ENCODE results near the gene BMPER.

BMPER gene

GRCh38 chr7:34066411-34066810 lies 161.1 kb downstream of the BMPER start:
- TF ChIP-seq ZFX (IDR thresholded peaks at IDR 0.05) (no peak), CTCF (conservative IDR thresholded peaks at IDR 0.05) (no peak)
- H3K27ac ChIP-seq, result no peak overlapping the region

DNA sequence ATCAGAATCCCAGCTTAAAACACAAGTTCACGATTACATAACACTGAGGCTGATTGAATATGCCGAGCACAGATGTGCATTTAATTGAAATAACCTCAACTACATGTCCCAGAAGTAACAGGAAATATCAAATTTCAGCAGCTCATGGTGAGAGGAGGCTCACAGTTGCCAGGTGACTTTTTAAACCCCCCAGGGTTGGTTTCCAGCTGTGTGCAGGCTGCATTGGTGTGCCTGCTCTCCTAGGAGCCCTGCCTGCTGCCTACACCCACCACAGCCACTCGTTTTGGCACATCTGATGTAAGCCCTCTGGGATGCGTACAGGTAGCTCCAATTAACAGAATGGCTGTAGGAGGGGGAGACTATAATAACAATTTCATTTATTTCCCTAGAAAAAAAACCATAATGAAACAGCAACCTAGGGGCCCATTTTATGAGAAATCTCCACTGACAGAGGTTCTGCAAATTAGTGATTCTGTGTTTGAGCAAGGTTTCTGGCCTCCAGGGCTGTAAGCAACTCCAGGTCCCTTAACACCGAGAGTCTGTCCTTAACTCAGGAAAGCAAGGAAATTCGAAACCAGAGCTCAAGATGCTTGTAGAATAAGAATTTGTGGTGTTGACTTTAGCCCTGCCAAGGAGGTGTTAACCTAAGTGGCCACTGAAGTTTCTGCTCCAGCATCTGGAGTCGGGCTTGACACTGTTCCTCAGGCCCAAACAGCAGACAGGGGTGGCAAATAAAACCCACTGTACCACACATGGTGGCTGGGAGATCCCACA lies 161.9 kb downstream of the BMPER start:
- TF ChIP-seq ZFX (IDR thresholded peaks at IDR 0.05), result no peak
- no peak for TF ChIP-seq CTCF (conservative IDR thresholded peaks at IDR 0.05)
- no peak overlapping the region for H3K27ac ChIP-seq

GRCh38 chr7:34069676-34070075 lies 164.3 kb downstream of the BMPER start:
- TF ChIP-seq CTCF (conservative IDR thresholded peaks at IDR 0.05), result no peak
- no peak for TF ChIP-seq ZFX (IDR thresholded peaks at IDR 0.05)
- no peak overlapping the region for H3K27ac ChIP-seq

DNA sequence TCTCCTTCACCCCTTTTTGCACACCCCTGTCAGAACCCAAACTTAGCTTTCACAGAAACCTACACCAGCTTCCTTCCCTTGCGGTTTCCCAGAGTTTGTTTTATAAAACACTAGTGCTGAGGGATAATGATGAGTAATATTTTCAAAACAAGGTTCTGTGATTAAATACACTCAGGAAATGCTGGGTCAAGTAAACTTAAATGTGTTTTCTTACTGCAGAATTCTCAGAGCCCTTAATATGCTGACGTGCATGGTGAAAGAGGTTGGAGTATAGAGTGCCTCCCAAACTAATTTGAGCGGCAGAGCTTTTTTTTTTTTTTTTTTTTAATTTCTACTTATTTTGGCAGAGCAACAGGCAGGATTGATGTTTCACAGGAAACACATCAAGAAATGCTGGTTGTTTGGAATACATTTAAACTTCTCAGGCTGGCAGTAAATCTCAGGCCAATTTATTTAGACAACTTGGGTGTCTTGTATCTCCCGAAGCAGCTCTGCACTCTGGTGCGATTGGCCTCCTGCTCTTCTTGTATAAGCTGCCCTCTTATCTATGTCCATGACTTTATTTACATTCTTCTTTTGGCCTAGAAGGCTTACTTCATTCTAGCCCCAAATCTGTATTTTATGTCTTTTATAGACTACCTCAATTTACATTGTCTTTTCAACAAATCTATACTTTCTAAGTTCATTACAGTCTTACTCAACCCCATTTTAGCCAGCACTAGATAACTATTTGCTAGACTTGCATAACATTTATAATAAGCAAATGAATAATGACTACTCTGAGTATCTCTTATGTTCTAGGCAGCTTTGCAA lies 165.4 kb downstream of the BMPER start:
- TF ChIP-seq ZFX (IDR thresholded peaks at IDR 0.05), result no peak
- TF ChIP-seq CTCF (conservative IDR thresholded peaks at IDR 0.05), result no peak
- no peak overlapping the region for H3K27ac ChIP-seq

DNA sequence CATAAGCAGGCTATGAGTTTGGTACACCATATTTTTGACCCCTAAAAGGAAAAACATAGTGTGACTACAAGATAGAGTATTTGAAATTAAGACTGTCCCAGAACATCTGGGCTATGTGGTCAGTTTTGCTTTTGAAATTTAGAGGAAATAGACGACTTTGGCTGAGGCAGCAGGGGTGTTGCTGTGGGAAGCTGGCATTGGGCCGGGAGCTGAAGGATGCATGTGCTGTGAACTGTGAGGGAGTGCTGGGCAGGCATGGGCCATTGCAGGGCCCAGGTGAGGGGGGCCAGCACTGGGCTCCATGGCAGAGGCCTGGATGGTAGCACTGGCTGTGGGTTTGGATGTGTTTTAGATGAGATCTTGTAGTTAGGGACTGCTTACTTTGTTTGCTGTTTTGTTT lies 168.3 kb downstream of the BMPER start:
- H3K27ac ChIP-seq, result no peak overlapping the region
- TF ChIP-seq CTCF (conservative IDR thresholded peaks at IDR 0.05), result no peak
- no peak for TF ChIP-seq ZFX (IDR thresholded peaks at IDR 0.05)

DNA sequence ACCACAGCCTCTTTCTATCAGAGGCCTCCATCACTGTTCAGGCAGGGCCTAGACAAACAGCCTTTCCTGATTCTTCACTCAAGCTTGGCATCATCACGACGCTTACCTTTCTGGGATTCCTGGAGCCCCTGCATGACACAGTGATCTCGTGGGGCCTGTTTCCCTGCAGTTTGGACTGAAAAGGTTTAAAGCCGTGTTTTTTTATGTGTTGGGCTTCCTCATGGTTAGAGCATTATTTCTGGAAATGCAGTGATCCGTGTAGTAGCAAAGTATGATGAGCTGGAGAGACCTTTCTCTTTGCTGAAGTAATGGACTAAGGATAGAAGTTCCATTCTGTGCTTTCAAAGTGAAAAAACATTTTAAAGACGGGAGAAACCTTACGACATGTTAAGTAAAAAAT lies 169.1 kb downstream of the BMPER start:
- H3K27ac ChIP-seq, result no peak overlapping the region
- TF ChIP-seq CTCF (conservative IDR thresholded peaks at IDR 0.05) (no peak), ZFX (IDR thresholded peaks at IDR 0.05) (no peak)
